Cerebellar nuclear complex (tissue), 1 donor: ENCODE measurements around the gene PBX3.

Source experiments
- DNase-seq, 2 experiments: peaks; one replicate each; lab custom pipeline; 2025; lab: John Stamatoyannopoulos, UW

PBX3 gene

DNA sequence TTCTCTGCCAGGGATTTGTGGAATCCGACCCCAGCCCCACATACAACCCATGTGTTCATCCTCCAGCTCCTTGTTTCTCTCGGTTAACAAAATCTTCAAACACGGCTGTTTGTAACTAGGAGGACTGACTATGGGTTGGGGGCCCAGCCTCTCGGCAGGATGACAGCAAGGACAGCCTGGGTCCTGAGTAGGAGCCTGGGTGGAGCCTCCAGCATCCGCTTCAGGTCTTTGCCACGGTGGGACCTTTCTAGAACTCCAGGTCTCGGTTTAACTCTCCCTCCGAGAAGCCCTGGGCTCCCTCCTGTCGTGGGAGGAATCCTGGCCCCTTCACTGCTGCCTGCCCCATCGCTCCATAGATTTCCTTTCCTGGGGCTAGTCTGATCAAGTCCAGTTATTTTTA lies 248.5 kb downstream of the PBX3 start:
- no peak for DNase-seq

GRCh38 chr9:125996791-125997190 lies 249.6 kb downstream of the PBX3 start:
- no peak for DNase-seq

GRCh38 chr9:125997196-125997823 lies 250.1 kb downstream of the PBX3 start:
- no peak for DNase-seq

GRCh38 chr9:125998837-125999503 lies 251.8 kb downstream of the PBX3 start:
- no peak for DNase-seq

DNA sequence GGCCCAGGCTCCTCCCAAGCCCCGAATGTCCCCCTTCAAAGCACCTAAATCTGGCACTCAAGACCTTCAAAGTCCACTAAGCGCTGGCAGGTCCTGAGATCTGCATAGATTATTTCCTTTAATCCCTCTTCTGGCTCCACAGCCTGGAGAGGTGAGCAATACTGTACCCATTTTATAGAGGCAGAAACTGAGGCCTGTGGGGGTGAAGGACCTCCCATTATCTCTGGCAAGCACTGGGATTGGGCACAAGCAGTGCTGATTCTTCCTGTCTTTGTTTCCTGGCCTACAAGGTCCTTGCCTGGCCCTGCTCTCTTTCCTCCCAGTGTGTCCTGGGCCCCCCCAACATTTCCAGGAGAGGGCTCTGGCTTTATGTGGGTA lies 252.3 kb downstream of the PBX3 start:
- no peak for DNase-seq

- no peak for DNase-seq
Observed at GRCh38 chr9:126000256-126000655, 253.1 kb downstream of the PBX3 start.

- DNase-seq = no peak
Observed at GRCh38 chr9:126000731-126001580, 253.8 kb downstream of the PBX3 start.

- DNase-seq = no peak
Observed at GRCh38 chr9:126001581-126002225, 254.5 kb downstream of the PBX3 start.

DNA sequence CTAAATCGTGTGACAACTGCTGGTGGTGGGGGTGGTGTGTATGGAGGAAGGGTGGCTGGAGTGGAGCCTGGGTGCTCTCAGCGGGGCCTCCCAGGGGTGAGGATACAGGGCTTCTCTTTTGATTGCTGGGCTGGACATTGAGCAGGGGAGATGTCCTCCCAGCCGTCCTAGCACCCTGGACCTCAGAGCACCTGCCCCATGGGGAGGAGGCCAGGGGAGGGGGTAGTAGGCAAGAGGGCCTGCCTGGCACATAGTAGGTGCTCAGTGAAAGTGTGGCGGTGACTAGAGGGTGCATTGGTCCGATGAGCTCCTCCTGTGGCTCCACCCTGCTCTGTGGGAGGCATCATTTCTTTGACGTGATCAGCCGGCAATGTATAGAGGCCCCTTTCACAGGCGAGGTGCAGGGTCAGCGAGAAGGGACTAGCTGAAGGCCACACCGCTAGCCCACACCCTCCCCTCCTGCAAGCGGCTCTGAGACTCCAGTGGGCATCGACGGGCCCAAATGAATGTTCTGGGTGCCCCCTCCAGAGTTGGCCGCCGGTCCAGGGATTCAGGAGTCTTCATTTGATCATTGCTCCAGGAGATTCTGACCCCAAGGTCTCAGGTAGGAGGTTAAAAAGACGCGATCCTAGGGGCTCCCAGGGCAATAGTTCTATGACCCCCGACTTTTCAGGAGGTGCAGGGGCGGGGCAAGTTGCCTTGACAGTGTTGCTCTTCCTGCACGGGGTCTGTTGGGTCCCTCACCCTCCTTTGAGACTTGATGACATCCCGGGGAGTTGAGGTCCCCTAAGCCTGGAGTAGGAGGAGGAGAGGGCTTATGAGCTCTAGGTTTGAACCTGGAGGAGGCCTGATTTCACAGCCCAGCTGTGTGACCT lies 255.5 kb downstream of the PBX3 start:
- no peak for DNase-seq

- no peak for DNase-seq
Observed at GRCh38 chr9:126009047-126009446, 261.9 kb downstream of the PBX3 start.

GRCh38 chr9:126014726-126015125 lies 267.6 kb downstream of the PBX3 start:
- DNase-seq = no peak

DNA sequence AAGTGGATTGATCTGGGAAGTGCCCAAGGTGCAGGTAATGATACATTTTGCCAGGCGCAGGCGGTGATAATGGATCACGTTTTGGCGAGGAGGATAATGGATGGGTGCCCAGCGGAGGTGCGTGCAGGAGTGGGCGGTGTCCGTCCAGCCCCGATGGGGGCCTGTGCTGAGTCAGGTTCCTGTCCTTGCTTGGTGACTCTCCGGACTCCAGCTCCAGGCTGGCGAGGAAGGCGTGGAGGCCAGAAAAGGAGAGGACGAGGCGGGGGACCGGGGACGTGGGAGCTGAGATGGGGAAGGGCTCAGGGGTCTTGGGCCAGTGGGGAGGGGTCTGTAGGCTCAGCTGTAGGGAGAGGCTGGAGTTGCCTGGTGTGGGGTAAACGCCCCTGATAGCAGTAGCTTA lies 268.3 kb downstream of the PBX3 start:
- DNase-seq = no peak

- no peak for DNase-seq
Observed at GRCh38 chr9:126016579-126017290, 269.6 kb downstream of the PBX3 start.
